Effector memory CD4-positive, alpha-beta T cell (primary cell): ENCODE data around the gene SRR.

Experiments used
- DNase-seq, 3 donors: peaks; one replicate each; pipeline ENCODE4 v3.0.0-alpha.2; 2020
- H3K27ac ChIP-seq: 2 replicates; pipeline ENCODE4 v1.7.0; 2013; ENCODE audit warnings: mild to moderate bottlenecking, low read length, moderate library complexity; ENCODE audit not compliant: insufficient read depth, poor library complexity, severe bottlenecking
- H3K27me3 ChIP-seq: replicated peaks from 2 replicates; pipeline ENCODE4 v1.7.0; 2013; ENCODE audit warnings: mild to moderate bottlenecking, low read length; ENCODE audit not compliant: insufficient read depth, control insufficient read depth, poor library complexity, severe bottlenecking
- H3K36me3 ChIP-seq: 2 replicates; pipeline ENCODE4 v1.7.0; 2013; ENCODE audit warnings: mild to moderate bottlenecking, low read length, moderate library complexity; ENCODE audit not compliant: control insufficient read depth, insufficient read depth
- H3K4me1 ChIP-seq: 2 replicates; pipeline ENCODE4 v1.7.0; 2013; ENCODE audit warnings: low read length, mild to moderate bottlenecking; ENCODE audit not compliant: control insufficient read depth, insufficient read depth, poor library complexity, severe bottlenecking
- H3K4me3 ChIP-seq: 2 replicates; pipeline ENCODE4 v1.7.0; 2013; ENCODE audit warnings: low read length, low read depth, mild to moderate bottlenecking; ENCODE audit not compliant: insufficient read depth, poor library complexity, severe bottlenecking
- H3K9me3 ChIP-seq: 2 replicates; pipeline ENCODE4 v1.7.0; 2013; ENCODE audit warnings: mild to moderate bottlenecking, low read length, moderate library complexity; ENCODE audit not compliant: control insufficient read depth

Gene SRR

DNA sequence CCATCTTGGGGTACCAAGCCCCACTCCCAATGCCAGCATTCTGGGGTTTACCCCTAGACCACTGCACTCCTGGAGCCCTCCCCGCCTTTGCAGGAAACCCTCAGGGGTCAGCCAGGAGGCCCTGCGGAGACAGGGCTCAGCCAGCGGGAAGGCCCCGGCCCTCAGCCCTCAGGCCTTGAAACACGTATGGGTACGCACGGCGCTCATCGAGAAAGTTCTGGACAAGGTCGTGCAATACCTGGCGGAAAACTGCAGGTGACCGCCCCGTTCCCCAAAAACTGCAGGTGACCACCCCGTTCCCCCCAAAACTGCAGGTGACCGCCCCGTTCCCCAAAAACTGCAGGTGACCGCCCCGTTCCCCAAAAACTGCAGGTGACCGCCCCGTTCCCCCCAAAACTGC, 58.3 kb downstream of the SRR start:
- no peak for DNase-seq
- Histone ChIP-seq H3K4me3 (no peak overlapping the region), H3K27me3 (no peaks in the 10 kb centered on the region), H3K4me1 (no peaks in the 10 kb centered on the region), H3K36me3 (peaks cover 42% of the 10 kb centered on the region), H3K27ac (no peak overlapping the region), H3K9me3 (no peaks in the 10 kb centered on the region)

DNA sequence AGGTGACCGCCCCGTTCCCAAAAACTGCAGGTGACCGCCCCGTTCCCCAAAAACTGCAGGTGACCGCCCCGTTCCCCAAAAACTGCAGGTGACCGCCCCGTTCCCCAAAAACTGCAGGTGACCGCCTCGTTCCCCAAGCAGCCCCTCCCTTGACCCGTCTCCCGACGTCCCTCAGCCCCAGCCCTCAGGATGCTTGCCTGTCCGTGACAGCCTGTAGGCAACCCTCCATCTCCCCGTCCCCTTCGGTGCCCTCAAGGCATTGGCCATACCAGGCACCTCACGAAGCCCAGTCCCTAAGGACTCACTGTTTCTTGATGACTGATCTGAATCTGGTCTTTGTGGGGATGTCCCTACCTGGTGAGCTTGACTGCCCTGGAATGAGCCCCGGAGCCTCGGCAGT, 58.7 kb downstream of the SRR start:
- no peak for DNase-seq
- Histone ChIP-seq H3K27ac (no peak overlapping the region), H3K9me3 (no peaks in the 10 kb centered on the region), H3K4me1 (no peaks in the 10 kb centered on the region), H3K4me3 (no peak overlapping the region), H3K36me3 (peaks cover 43% of the 10 kb centered on the region), H3K27me3 (no peaks in the 10 kb centered on the region)

- Histone ChIP-seq H3K36me3 (peaks cover 43% of the 10 kb centered on the region), H3K9me3 (no peaks in the 10 kb centered on the region), H3K27ac (no peak overlapping the region), H3K27me3 (no peaks in the 10 kb centered on the region), H3K4me1 (no peaks in the 10 kb centered on the region), H3K4me3 (no peak overlapping the region)
- DNase-seq, result no peak
Observed at GRCh38 chr17:2362881-2363280, 59.1 kb downstream of the SRR start.

- H3K36me3 ChIP-seq, result peaks cover 43% of the 10 kb centered on the region
- no peaks in the 10 kb centered on the region for H3K9me3 ChIP-seq
- H3K4me1 ChIP-seq, result no peaks in the 10 kb centered on the region
- H3K4me3 ChIP-seq, result no peak overlapping the region
- no peak for DNase-seq
- no peak overlapping the region for H3K27ac ChIP-seq
- H3K27me3 ChIP-seq, result no peaks in the 10 kb centered on the region
Observed at GRCh38 chr17:2363318-2363717, 59.6 kb downstream of the SRR start.

- Histone ChIP-seq H3K9me3 (no peaks in the 10 kb centered on the region), H3K4me3 (no peak overlapping the region), H3K36me3 (peaks cover 43% of the 10 kb centered on the region), H3K27ac (no peak overlapping the region), H3K27me3 (no peaks in the 10 kb centered on the region), H3K4me1 (no peaks in the 10 kb centered on the region)
- no peak for DNase-seq
Observed at GRCh38 chr17:2363851-2364762, 60.4 kb downstream of the SRR start.

DNA sequence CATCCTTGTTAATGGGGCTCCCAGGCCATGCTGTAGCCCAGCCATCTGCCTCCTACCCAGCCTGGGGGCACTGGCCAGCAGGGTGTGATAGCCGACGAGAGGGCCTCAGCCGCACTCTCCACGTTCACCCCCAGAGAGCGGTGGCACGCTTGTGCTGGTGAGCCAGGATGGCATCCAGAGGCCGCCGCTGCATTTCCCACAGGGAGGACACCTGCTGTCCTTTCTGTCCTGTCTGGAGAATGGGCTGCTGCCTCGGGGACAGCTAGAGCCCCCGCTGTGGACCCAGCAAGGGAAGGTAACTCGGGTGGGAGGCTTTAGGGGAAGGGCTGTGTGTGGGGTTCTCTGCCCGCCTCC, 61.0 kb downstream of the SRR start:
- peaks cover 43% of the 10 kb centered on the region for H3K36me3 ChIP-seq
- H3K9me3 ChIP-seq, result no peaks in the 10 kb centered on the region
- DNase-seq, result no peak

DNA sequence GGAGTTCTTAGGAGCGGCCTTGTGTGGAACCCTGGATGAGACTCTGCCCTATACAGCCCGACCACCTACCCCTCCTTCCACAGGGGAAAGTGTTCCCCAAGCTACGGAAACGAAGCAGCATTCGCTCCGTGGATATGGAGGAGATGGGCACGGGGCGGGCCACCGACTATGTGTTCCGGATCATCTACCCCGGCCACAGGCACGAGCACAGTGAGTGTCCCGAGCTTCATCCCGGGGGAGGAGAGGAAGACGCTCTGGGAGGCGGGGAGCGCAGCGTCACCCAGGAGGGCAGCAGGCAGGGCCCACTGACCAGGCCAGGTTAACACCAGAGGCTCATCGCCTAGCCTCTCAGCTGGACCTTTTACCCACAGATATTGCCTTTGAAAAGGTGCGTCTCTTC, 61.4 kb downstream of the SRR start:
- Histone ChIP-seq H3K4me3 (no peak overlapping the region), H3K4me1 (no peaks in the 10 kb centered on the region), H3K9me3 (no peaks in the 10 kb centered on the region), H3K36me3 (peaks cover 43% of the 10 kb centered on the region), H3K27ac (no peak overlapping the region), H3K27me3 (no peaks in the 10 kb centered on the region)
- DNase-seq, result no peak

More for the DNA sequence above, 61.0 kb downstream of the SRR start:
- no peaks in the 10 kb centered on the region for H3K27me3 ChIP-seq
- H3K27ac ChIP-seq, result no peak overlapping the region
- H3K4me3 ChIP-seq, result no peak overlapping the region
- no peaks in the 10 kb centered on the region for H3K4me1 ChIP-seq

GRCh38 chr17:2366747-2367494, 63.2 kb downstream of the SRR start:
- DNase-seq, result no peak
- no peaks in the 10 kb centered on the region for H3K4me1 ChIP-seq
- no peak overlapping the region for H3K4me3 ChIP-seq
- peaks cover 41% of the 10 kb centered on the region for H3K36me3 ChIP-seq
- H3K9me3 ChIP-seq, result no peaks in the 10 kb centered on the region
- no peak overlapping the region for H3K27ac ChIP-seq
- no peaks in the 10 kb centered on the region for H3K27me3 ChIP-seq

- Histone ChIP-seq H3K36me3 (peaks cover 41% of the 10 kb centered on the region), H3K27ac (no peak overlapping the region), H3K27me3 (no peaks in the 10 kb centered on the region), H3K9me3 (no peaks in the 10 kb centered on the region), H3K4me1 (no peaks in the 10 kb centered on the region), H3K4me3 (no peak overlapping the region)
- no peak for DNase-seq
Observed at GRCh38 chr17:2368359-2368758, 64.6 kb downstream of the SRR start.

DNA sequence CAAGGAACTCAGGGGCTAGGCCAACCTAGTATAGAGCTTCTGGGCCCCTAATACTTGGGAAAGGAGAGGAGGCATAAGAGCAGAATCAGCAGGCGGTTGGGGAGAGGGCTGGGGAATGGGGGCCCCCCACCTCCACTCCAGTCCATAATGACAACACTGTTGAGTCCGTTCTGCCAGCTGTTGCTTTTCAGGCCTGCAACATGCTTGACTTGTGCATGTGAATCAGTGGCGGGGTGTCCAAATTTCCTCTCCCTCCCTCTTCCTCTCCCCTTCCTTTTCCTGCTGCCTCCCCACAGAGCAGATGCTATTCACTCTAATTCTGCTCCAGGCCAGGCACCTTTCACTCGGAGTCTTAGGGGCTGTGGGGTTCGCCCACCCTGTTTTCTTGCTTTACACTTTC, 65.3 kb downstream of the SRR start:
- no peaks in the 10 kb centered on the region for H3K9me3 ChIP-seq
- no peak overlapping the region for H3K27ac ChIP-seq
- no peak overlapping the region for H3K4me3 ChIP-seq
- DNase-seq, result no peak
- H3K4me1 ChIP-seq, result no peaks in the 10 kb centered on the region
- H3K36me3 ChIP-seq, result peaks cover 38% of the 10 kb centered on the region
- H3K27me3 ChIP-seq, result no peaks in the 10 kb centered on the region
